Occipital lobe (tissue), 3 donors: ENCODE results near the gene ASB8. TPM values are rescaled to one million over a fixed set of nuclear protein-coding genes. Genes with fewer than 3 reads are reported as not detected.

Experiments used
- DNase-seq: peaks from one replicate; lab custom pipeline; 2025; lab: John Stamatoyannopoulos, UW
- small RNA-seq: library from RNA; depleted of rRNA; stranded (forward); fragments of <200 nt; gene quantifications from one replicate; pipeline ENCODE3, GENCODE V24; 2014
- total RNA-seq: library from RNA; depleted of rRNA; stranded (reverse); fragments of >200 nt; gene quantifications from one replicate; pipeline ENCODE4 v1.2.3, GENCODE V29; 2014

ASB8 gene
- total RNA-seq, 1 donor from 2014 or later: 38.8 TPM

DNA sequence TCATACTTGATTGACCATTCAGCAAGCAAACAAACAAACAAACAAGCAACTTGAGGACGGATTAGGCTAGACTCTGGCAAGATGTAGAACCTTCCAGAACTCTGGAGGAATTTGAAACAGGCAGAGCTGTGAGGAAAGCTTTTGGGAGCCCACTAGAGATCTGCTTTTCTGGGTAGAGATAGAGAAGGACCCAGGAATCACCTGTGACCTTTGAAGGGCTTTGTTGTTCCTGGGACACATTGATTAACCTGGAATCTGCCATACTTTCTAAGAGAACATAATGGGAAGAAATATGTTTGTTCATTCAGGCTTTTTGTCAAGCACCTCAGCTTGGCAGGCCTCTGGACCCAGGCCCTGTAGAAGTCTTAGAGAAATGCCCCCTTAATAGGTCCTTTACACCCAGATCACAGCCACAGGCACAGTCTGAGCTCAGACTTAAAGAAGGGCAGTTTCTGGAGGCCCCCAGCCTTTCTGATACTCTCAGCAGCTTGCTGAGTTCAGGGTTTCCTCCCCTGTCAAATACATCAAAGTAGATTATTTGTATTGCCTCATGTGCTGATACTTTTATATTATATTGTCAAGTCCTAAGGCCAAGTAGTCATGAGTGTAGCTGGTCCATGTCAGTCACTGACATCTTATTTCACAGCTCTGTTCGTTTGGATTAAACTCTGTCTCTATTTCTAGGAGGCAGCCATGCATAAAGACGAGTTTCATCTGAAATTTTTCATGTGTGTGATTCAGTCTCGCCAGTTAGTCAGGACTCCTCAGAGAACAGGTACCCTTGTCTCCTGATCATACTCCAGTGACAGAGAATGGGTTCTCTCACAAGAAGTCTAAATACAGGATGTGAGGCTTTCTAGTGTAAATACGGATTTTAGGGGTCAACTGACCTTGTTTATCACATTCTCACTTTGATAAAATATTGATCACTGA, 50.4 kb downstream of the ASB8 start:
- DNase-seq: no peak

DNA sequence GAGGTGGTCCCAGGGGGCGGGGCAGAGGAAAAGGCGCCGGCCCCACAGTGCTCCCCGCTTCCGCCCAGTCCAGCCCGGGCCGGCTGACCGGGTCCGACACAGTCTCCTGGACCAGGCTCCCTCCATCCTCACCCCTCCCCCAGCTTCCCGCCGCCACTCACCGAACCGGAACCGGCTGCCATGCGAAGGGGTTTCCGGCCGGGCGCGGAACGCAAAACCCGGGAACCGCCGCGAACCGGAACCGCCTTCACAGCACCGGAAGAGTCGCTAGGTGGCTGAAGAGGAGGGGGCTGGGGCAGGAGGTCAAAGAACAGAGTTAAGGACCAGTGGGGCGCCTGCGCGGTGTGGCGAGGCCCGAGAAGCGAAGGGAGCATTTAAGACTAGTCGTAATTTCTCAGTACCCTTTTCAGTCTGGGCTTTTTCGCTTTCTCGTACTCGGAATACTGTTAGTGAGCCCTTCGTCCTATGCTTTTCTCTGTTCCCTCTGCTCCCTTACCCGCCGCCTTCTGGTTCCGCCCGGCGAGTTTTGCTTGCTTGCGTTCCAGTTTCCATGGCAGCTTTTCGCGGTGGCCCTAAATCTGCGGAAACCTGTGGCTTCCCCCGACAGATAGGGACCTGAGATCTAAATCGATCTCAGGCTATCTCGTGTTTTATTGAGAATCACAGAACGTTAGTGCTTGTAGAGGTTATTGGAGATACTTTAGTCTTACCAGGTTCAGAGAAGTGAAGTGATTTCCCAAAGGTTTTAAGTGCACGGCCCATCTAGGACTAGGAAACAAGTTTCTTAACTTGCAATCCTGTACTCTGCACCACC, 51.2 kb downstream of the ASB8 start, which contains the start of gene SENP1:
SENP1 (minus strand) TSS at position 213 of the 814 bp plus-strand sequence. CDS start 4,607 bp downstream, outside the sequence.
- DNase-seq: peak; percentile 89

DNA sequence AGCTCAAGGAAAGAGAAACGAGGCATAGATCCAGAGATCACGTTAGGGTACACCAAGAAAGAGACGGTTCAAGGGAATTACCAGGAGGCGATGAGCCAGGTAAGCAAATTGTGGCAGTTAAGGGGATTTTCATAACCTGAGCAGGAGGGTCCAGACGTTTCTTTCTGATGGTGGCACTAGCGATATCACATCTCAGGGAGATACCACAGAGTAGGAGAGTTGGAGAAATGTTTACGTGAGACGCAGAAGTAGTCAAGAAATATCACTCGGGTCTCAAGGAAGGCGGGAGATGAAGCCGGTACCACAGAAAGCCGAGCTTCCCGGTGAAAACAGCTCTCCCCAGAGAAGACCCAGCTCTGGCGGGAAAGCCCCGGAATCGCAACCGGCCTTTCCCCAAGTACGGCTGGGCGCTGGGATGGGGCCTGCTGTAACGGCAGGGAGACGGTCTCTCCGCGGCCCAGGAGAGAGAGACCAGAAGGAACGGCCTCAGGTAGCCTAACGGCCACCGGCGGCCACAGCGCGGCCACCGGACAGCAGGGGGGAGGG, 51.9 kb downstream of the ASB8 start:
- no peak for DNase-seq

DNA sequence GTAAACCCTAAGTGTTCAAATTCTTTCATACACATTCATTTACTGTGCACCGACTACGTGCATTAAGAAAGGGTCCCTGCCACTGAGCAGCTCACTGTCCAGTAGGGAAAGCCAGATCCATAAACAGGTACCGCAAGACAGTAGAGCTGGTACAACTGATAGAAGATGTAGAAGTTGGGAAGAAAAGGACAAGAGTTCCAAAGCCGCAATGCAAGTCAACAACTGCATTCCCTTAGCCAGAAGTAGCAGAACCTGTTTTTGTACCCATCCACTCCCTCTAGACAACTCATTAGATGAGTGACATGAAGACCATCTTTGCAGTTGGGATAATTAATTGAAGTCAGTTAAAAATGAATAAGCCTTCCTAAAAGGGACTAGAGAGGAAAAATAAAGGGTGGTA, 52.8 kb downstream of the ASB8 start:
- DNase-seq: no peak

Small RNA genes within 50 kb of the gene (small RNA-seq; reads per million reads assigned to genes)
- gene MIR6505: 0.23 reads per million

Other genes with a start within 250 kb of the ASB8 start
- gene TMEM106C, start 193.9 kb downstream of the ASB8 start, total RNA-seq: 73.6 TPM
- gene COL2A1, start 153.0 kb downstream of the ASB8 start, total RNA-seq: 0.78 TPM
- 33.5 TPM for gene SENP1, start 51.4 kb downstream of the ASB8 start, total RNA-seq
- gene PFKM, start 38.2 kb downstream of the ASB8 start, total RNA-seq: 112 TPM
- 17.0 TPM for gene CCDC184, start 26.1 kb upstream of the ASB8 start, total RNA-seq
- gene OR10AD1, start 45.8 kb upstream of the ASB8 start, total RNA-seq: not detected
- 50.5 TPM for gene ZNF641, start 193.4 kb upstream of the ASB8 start, total RNA-seq